Activated CD8-positive, alpha-beta T cell treated with anti-CD3 and anti-CD28 coated beads, Interleukin-2, amount 10 ng/mL, durations not matched to agents 7 days and 5 days (primary cell): ENCODE data around the gene AGPAT4. TPM values are rescaled to one million over a fixed set of nuclear protein-coding genes. Genes with fewer than 3 reads are reported as not detected.

Source experiments
- ATAC-seq: fragments of 150-1000 bp; cut with Tn5 transposase; one replicate; pipeline ENCODE4 v1.10.0; 2021; ENCODE audit warnings: moderate library complexity
- CTCF ChIA-PET: fragments of 350-600 bp; sonication (Branson Sonifier 250); formaldehyde crosslinking; loops from one replicate; lab custom pipeline; 2021; ENCODE audit warnings: antibody characterized with exemption; lab: Charles Lee
- POLR2A ChIA-PET: fragments of 350-600 bp; sonication (Branson Sonifier 250); formaldehyde crosslinking; loops from one replicate; lab custom pipeline; 2021; ENCODE audit warnings: antibody characterized with exemption; lab: Charles Lee
- DNase-seq: peaks from one replicate; pipeline ENCODE4 v3.0.0-alpha.2; 2020
- H3K27ac Mint-ChIP-seq: one replicate; pipeline ENCODE4 v1.8.0; 2021; ENCODE audit warnings: mild to moderate bottlenecking, mixed read lengths
- H3K27me3 Mint-ChIP-seq: one replicate; pipeline ENCODE4 v1.8.0; 2021; ENCODE audit warnings: low read depth, mixed read lengths
- H3K36me3 Mint-ChIP-seq: one replicate; pipeline ENCODE4 v1.8.0; 2021; ENCODE audit warnings: low read depth, mixed read lengths
- H3K4me1 Mint-ChIP-seq: one replicate; pipeline ENCODE4 v1.8.0; 2021; ENCODE audit warnings: low read depth, mixed read lengths
- H3K4me3 Mint-ChIP-seq: one replicate; pipeline ENCODE4 v1.8.0; 2021; ENCODE audit warnings: mild to moderate bottlenecking, mixed read lengths
- H3K9me3 Mint-ChIP-seq: one replicate; pipeline ENCODE4 v1.8.0; 2022; ENCODE audit warnings: mixed read lengths; ENCODE audit not compliant: insufficient read depth
- total RNA-seq, 2 experiments: library from RNA; stranded (reverse); gene quantifications; one replicate each; pipeline ENCODE4 v1.2.3, GENCODE V29; 2021

The AGPAT4 gene
- total RNA-seq, 2 experiments from 2014 or later, result 4.0 to 4.3 TPM

DNA sequence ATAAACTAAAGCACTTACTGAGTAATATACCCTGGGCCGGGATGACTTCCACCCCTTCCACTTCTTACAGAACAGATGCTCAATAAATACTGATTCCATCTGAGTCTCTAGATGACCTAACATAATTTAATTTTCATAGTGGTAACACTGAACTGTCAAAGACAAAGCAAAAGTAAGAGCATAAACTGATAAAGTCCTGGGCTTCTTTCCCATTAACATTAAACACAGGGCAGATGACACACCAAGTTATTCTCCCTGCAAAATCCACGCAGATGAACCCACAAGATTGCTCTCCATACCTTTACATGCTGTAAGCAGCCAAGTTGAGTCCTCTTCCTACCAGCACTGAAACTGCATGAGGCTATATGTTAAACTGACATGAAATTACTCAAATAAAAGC lies 27.1 kb downstream of the AGPAT4 start:
- ATAC-seq (no peak), DNase-seq (no peak)
- Mint-ChIP-seq H3K36me3 (no peaks in the 10 kb centered on the region), H3K9me3 (no peaks in the 10 kb centered on the region), H3K27ac (no peak overlapping the region), H3K4me1 (peaks cover 9% of the 10 kb centered on the region), H3K27me3 (no peaks in the 10 kb centered on the region), H3K4me3 (no peak overlapping the region)
- POLR2A ChIA-PET, result no interaction called here
- CTCF ChIA-PET, result no interaction called here

DNA sequence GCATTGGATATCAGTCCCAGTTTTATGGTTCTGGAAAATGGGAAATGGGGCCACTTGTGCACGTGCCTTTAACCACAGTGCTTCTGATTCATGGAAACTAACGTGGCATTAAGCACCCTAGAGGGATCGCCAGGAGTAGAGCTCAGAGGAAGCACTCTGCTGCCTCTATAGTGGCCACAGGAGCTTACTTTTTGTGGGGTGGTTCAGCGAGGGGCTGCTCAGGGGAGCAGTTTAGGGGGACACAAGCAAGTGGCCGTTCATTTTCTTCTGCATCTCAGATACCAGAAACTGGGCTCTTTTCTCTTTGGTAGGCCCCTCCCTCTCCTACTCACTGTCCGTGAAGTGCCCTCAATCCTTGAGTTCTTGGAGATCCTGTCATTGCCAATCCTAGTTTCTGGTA lies 28.5 kb downstream of the AGPAT4 start:
- ChIA-PET CTCF (no interaction called here), POLR2A (no interaction called here)
- Mint-ChIP-seq H3K4me1 (peaks cover 9% of the 10 kb centered on the region), H3K27me3 (no peaks in the 10 kb centered on the region), H3K27ac (no peak overlapping the region), H3K4me3 (no peak overlapping the region), H3K9me3 (no peaks in the 10 kb centered on the region), H3K36me3 (no peaks in the 10 kb centered on the region)
- ATAC-seq (no peak), DNase-seq (no peak)

DNA sequence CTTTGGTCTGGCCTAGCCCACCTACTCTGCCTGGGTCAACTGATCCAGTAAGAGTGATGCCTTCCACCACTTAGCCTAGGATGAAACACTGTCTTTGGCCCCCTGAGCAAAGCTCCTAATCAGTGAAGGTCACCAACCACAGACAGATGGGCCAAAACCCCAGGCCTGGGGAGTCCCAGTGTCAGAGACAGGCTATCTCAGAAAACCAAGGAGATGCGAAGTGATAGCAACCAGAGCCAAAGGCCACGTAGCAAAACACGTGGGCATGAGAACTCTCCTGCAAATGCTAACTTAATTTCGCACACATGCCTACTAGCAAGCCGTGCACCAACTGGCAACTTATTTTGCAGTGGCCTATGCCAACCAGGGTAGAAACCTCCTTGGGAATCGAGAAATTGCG lies 29.1 kb downstream of the AGPAT4 start:
- ATAC-seq, result no peak
- CTCF ChIA-PET, result no interaction called here

DNA sequence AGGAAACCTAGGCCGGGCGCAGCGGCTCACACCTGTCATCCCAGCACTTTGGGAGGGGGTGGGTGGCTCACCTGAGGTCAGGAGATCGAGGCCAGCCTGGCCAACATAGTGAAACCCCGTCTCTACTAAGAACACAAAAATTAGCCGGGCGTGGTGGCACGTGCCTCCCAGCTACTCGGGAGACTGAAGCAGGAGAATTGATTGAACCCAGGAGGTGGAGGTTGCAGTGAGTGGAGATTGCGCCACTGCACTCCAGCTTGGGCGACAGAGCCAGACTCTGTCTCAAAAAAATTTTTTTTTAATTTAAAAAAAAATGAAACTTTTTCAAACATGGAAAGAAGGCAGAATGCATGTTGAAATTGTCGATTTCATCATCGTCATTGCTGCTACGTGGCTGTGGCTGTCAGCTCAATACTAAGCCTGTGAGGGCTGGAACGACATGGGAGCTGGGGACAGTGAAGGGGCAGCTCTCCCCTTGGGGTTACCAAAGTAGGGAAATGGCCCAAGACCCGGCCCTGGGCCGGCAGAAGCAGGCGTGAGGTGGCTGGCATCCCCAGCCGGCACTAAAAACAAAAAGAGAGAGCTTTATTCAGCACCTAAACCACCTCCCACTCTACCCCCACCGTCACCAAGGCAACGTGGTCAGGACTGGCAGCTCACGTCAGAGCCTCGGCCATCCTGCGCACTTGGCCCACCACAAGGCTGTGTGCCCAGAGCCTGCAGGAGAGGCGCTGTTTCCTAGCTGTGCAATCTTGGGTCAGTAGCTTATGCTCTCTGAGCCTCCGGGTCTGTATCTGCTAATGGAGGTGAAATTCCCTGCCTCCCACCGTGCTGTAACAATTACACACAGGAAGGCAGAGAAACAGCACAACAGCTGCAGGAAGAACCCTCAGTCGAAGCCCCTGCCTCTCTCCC lies 30.8 kb downstream of the AGPAT4 start:
- peaks cover 9% of the 10 kb centered on the region for H3K4me1 Mint-ChIP-seq
- no peak overlapping the region for H3K4me3 Mint-ChIP-seq
- H3K27me3 Mint-ChIP-seq, result no peaks in the 10 kb centered on the region
- no peaks in the 10 kb centered on the region for H3K9me3 Mint-ChIP-seq
- CTCF ChIA-PET, result interaction anchor here (0.6 to 1.4 kb wide), 4 partner anchors 12 to 31 kb away, joined by 3 read pairs; partner anchors contain the start of gene AGPAT4
- H3K27ac Mint-ChIP-seq, result no peak overlapping the region
- H3K36me3 Mint-ChIP-seq, result no peaks in the 10 kb centered on the region
- peak; percentile 82 for ATAC-seq
- POLR2A ChIA-PET, result interaction anchor here (0.7 kb wide), 1 partner anchor 31 kb away, joined by 3 read pairs; the partner anchor contains the start of gene AGPAT4
- DNase-seq, result peak; percentile 54

More for the DNA sequence above, 29.1 kb downstream of the AGPAT4 start:
- no peak overlapping the region for H3K27ac Mint-ChIP-seq
- no peak for DNase-seq
- H3K9me3 Mint-ChIP-seq, result no peaks in the 10 kb centered on the region
- no peaks in the 10 kb centered on the region for H3K36me3 Mint-ChIP-seq
- H3K4me1 Mint-ChIP-seq, result peaks cover 9% of the 10 kb centered on the region
- no peaks in the 10 kb centered on the region for H3K27me3 Mint-ChIP-seq
- POLR2A ChIA-PET, result no interaction called here
- H3K4me3 Mint-ChIP-seq, result no peak overlapping the region

DNA sequence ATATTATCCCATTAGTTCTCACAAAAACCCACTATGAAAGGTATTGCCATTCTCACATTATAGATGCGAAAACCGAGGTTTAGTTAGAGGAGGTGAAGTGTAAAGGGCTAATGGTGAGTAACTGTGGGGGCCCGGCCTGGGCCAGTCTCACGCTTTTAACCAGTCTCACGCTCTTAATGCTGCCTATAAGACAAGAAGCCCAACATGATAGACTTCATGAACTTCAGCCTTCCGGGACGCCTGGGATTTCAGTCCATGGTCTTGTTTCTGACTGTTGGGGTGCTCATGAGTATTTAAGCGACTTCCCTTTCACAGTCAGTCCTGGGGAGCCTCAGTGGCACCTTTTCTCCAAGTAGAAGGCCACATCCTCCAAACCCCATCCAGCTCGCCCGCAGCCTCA lies 31.7 kb downstream of the AGPAT4 start:
- Mint-ChIP-seq H3K4me3 (no peak overlapping the region), H3K36me3 (no peaks in the 10 kb centered on the region), H3K9me3 (no peaks in the 10 kb centered on the region), H3K27ac (no peak overlapping the region), H3K4me1 (peaks cover 9% of the 10 kb centered on the region), H3K27me3 (no peaks in the 10 kb centered on the region)
- ChIA-PET POLR2A (no interaction called here), CTCF (no interaction called here)
- DNase-seq, result no peak
- ATAC-seq, result no peak

DNA sequence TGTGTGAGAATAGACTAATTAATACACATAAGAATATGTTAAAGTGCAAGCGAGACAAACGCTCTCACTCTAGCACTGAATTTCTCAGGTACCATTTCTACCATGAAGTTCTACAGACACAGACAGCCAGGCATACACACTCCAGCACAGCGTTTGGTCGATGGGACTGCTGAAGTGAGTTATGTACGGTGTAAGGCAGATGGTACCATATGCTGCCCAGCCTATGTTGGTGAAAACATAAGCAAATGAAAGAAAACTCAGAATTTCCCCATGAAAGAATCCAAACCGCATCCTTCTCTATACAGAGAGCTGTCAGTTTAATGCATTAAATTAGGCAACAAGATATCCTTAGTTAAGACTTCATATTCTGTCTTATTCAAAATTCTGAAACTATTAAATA lies 34.9 kb downstream of the AGPAT4 start:
- ChIA-PET POLR2A (no interaction called here), CTCF (no interaction called here)
- ATAC-seq (no peak), DNase-seq (no peak)
- Mint-ChIP-seq H3K36me3 (no peaks in the 10 kb centered on the region), H3K27ac (no peak overlapping the region), H3K9me3 (no peaks in the 10 kb centered on the region), H3K27me3 (no peaks in the 10 kb centered on the region), H3K4me1 (peaks cover 9% of the 10 kb centered on the region), H3K4me3 (no peak overlapping the region)

DNA sequence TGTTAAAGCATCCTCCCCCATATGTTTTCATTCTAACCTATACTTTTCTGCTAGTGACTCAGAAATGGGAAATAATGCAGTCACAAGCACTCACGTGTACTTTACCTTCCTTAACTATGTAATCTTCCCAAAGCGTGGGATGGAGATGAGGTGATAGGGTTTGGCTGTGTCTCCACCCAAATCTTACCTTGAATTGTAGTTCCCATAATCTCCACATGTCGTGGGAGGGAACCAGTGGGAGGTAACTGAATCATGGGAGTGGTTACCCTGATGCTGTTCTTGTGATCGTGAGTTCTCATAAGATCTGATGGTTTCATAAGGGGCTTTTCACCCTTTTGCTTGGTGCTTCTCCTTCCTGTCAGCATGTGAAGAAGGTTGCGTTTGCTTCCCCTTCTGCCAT lies 35.4 kb downstream of the AGPAT4 start:
- Mint-ChIP-seq H3K4me1 (peaks cover 5% of the 10 kb centered on the region), H3K27me3 (no peaks in the 10 kb centered on the region), H3K27ac (no peak overlapping the region), H3K4me3 (no peak overlapping the region), H3K36me3 (no peaks in the 10 kb centered on the region), H3K9me3 (no peaks in the 10 kb centered on the region)
- ChIA-PET POLR2A (no interaction called here), CTCF (no interaction called here)
- ATAC-seq (no peak), DNase-seq (no peak)

DNA sequence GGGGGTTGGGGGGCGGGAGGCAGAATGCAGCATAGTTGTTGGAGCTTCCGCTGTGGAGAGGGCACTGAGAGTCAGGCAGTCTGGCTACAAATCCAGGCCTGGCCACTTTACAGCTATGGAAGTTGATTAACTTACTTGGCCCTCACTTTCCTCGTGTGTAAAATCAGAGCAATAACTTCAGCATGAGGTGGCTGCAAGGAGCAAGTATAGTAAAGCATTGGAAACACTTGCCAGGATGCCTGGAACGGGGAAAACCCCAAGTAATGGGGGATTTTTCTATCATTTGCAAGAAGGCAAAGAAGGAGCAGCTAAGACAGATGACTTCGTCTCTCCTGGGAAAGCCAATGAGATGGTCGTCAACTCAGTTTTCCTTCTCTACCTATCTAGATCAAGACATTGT lies 35.8 kb downstream of the AGPAT4 start:
- no peaks in the 10 kb centered on the region for H3K27me3 Mint-ChIP-seq
- ChIA-PET CTCF (no interaction called here), POLR2A (no interaction called here)
- no peak for ATAC-seq
- H3K36me3 Mint-ChIP-seq, result no peaks in the 10 kb centered on the region
- H3K9me3 Mint-ChIP-seq, result no peaks in the 10 kb centered on the region
- H3K27ac Mint-ChIP-seq, result no peak overlapping the region
- DNase-seq, result no peak
- H3K4me3 Mint-ChIP-seq, result no peak overlapping the region
- peaks cover 1% of the 10 kb centered on the region for H3K4me1 Mint-ChIP-seq

DNA sequence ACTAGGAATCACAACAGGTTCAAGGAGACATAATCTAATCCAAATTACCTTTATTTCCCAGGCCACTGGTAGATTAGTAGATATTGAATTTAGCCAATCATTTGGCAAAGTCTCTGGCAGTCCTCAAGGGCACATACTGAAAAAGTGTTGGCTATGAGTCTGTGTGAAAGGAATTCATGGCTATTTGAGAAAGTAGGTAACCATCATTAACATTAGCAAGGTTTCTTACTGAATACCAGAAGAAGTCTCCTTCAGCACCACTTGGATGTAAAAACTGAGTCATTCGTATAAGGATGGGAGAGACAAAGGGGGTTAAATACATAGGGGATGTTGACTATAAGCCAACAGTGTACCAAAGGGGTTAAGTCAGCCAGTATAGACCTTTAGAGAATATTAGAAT lies 36.7 kb downstream of the AGPAT4 start:
- Mint-ChIP-seq H3K4me3 (no peak overlapping the region), H3K27ac (no peak overlapping the region), H3K36me3 (no peaks in the 10 kb centered on the region), H3K9me3 (no peaks in the 10 kb centered on the region), H3K4me1 (no peaks in the 10 kb centered on the region), H3K27me3 (no peaks in the 10 kb centered on the region)
- ChIA-PET POLR2A (no interaction called here), CTCF (interaction anchor here (1.9 kb wide), 1 partner anchor 10 kb away, joined by 6 read pairs; no protein-coding TSS in a partner anchor)
- DNase-seq (no peak), ATAC-seq (no peak)

DNA sequence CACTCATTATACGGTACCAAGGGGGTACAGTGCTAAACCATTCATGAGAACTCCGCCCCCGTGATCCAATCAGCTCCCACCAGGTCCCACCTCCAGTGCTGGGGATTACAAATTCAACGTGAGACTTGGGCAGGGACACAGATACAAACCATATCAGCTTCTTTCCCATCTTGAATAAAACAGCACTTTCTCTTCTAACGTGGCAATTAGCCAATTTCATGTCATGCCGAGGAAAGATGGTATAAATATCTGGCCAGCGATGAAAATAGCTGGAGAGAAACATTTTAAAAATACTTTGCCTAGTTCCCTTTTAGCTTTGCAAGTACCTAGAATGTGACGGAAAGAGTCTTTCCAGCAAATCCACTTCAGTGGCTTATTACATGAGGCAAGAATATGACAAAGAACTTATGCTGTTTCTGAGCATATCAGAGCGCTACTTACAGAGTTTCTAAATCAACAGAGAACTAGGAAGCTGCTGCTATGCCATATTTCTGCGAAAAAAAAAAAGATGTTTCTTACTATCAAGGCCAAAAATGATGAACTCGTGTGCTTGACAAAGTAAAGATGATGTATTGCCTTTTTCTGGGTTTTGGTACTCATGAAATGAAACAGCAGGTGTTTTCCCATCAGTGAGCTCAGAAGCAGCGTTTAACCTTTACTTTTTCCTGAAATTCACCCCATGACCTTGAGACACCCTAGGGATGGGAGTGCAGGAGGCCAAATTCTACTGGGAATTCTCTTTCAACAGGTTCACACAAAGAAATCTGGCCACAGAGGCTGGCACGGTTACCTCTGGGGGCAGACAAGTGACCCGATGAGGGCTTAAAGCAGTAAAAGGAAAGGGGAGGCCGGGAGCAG lies 37.9 kb downstream of the AGPAT4 start:
- CTCF ChIA-PET, result interaction anchor here (1.9 kb wide), 1 partner anchor 9 kb away, joined by 6 read pairs; no protein-coding TSS in a partner anchor
- DNase-seq (no peak), ATAC-seq (no peak)
- Mint-ChIP-seq H3K27ac (no peak overlapping the region), H3K9me3 (no peaks in the 10 kb centered on the region), H3K4me3 (no peak overlapping the region), H3K36me3 (peaks cover 2% of the 10 kb centered on the region), H3K4me1 (no peaks in the 10 kb centered on the region), H3K27me3 (no peaks in the 10 kb centered on the region)
- POLR2A ChIA-PET, result no interaction called here

DNA sequence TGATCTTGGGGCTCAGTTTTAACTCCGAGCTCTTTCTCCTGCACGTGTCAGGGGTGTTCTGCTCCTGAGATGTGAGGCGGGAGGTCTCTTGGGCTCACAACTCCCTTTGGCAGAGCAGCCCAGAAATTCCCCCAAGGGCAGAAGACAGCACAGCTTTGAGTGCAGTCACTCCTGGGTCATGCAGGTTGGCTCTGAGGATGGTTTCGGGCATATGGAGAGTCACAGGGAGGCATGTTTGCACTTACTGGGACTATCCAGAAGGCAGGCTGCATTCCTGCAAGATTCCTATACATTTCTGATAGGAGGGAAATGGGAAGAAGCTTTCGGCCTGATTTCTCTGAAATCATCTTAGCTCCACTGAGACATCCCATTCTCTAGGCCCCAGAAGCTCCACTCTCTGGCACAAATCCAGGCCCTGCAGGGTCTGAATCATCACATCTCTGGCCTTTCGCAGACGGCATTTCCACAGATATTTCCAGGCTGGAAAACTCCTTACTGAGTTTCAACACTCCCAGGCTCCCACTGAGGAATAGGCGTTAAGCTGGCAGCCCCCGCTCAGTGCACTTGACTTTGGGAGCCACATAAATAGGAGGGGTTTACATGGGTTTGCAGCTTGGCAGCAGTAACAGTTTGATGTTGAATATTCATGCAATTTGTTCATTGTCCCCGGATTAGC lies 39.7 kb downstream of the AGPAT4 start:
- no peak for ATAC-seq
- Mint-ChIP-seq H3K9me3 (no peaks in the 10 kb centered on the region), H3K4me1 (no peaks in the 10 kb centered on the region), H3K36me3 (peaks cover 5% of the 10 kb centered on the region), H3K27me3 (no peaks in the 10 kb centered on the region), H3K4me3 (no peak overlapping the region), H3K27ac (no peak overlapping the region)
- ChIA-PET CTCF (interaction anchor here (1.2 kb wide), 1 partner anchor 17 kb away, joined by 3 read pairs; no protein-coding TSS in a partner anchor), POLR2A (interaction anchor here (0.5 kb wide), 1 partner anchor 235 kb away, joined by 3 read pairs; no protein-coding TSS in a partner anchor)
- no peak for DNase-seq
